Measurements from ENCODE around the gene ACTL6B. TPM values are rescaled to one million over a fixed set of nuclear protein-coding genes. Genes with fewer than 3 reads are reported as not detected.

ACTL6B gene
- polyA plus RNA-seq, 1 of the 3 experiments (the other 2 are of a cell fraction) = 0.67 TPM

- Histone ChIP-seq H3K4me1 (ENCODE audit: control insufficient read depth in 1 of 2, insufficient read depth in 2 of 2, low read depth in 1 of 2, low read length in 1 of 2) (peaks cover 0 to 35% of the 10 kb centered on the region in 2 experiments; a peak in 1 of 4 replicates), H3K9me2 (no peaks in the 10 kb centered on the region), H3K27me3 (ENCODE audit: insufficient read depth) (no peaks in the 10 kb centered on the region), H2AFZ (ENCODE audit: low read depth) (no peak overlapping the region), H3K4me2 (no peak overlapping the region), H3K79me2 (ENCODE audit: insufficient read depth) (peaks cover 28% of the 10 kb centered on the region), H3F3A (replicated peaks; ENCODE audit: insufficient read depth) (peaks cover 61% of the 10 kb centered on the region), H3K9me3 (no peaks in the 10 kb centered on the region), H3K36me3 (replicated peaks in 1 of 2; ENCODE audit: control insufficient read depth in 1 of 2, insufficient read depth in 2 of 2, low read length in 1 of 2) (peaks cover 37 to 91% of the 10 kb centered on the region in 2 experiments), H3K27ac (ENCODE audit: low read depth in 2 of 2, low read length in 1 of 2) (peak overlapping the region; percentile 2 to 9; a peak in 1 of 4 replicates), H3K9ac (no peak overlapping the region), H3K4me3 (ENCODE audit: low read depth in 2 of 2, low read length in 1 of 2) (no peak overlapping the region), H4K20me1 (ENCODE audit: insufficient read depth) (peaks cover 56% of the 10 kb centered on the region)
- CTCF ChIA-PET = interaction anchor here (0.8 to 10.5 kb wide), 11 partner anchors 12 to 198 kb away, joined by 3 to 227 read pairs (median 5); partner anchors contain the start of genes ACTL6B, FBXO24, GIGYF1 and LRCH4
- DNase-seq = peak; percentile 50
- no peak for TF ChIP-seq MEF2A (IDR thresholded peaks at IDR 0.05; ENCODE audit: borderline replicate concordance, low read depth)
- TF ChIP-seq SIN3A (IDR thresholded peaks at IDR 0.05; ENCODE audit: borderline replicate concordance, low read depth, low read length) = no peak
- TF ChIP-seq EP300 (IDR thresholded peaks at IDR 0.05; ENCODE audit: borderline replicate concordance in 1 of 2, low read depth in 1 of 2, low read length in 1 of 2) = no peak
- no peak for TF ChIP-seq NRF1 (IDR thresholded peaks at IDR 0.05; ENCODE audit: low read depth, low read length)
- no peak for TF ChIP-seq GATA2 (CRISPR knock-in tag; IDR thresholded peaks at IDR 0.05)
- TF ChIP-seq, protein P1, sequence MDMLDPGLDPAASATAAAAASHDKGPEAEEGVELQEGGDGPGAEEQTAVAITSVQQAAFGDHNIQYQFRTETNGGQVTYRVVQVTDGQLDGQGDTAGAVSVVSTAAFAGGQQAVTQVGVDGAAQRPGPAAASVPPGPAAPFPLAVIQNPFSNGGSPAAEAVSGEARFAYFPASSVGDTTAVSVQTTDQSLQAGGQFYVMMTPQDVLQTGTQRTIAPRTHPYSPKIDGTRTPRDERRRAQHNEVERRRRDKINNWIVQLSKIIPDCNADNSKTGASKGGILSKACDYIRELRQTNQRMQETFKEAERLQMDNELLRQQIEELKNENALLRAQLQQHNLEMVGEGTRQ (IDR thresholded peaks at IDR 0.05; ENCODE audit: borderline replicate concordance, low read depth, low read length) = no peak
- TF ChIP-seq, protein P2, sequence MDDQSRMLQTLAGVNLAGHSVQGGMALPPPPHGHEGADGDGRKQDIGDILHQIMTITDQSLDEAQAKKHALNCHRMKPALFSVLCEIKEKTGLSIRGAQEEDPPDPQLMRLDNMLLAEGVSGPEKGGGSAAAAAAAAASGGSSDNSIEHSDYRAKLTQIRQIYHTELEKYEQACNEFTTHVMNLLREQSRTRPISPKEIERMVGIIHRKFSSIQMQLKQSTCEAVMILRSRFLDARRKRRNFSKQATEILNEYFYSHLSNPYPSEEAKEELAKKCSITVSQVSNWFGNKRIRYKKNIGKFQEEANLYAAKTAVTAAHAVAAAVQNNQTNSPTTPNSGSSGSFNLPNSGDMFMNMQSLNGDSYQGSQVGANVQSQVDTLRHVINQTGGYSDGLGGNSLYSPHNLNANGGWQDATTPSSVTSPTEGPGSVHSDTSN (IDR thresholded peaks at IDR 0.05) = peak; percentile 4; the same call in 1 of the 2 replicates
- TF ChIP-seq EZH2phosphoT487 (IDR thresholded peaks at IDR 0.05; ENCODE audit: borderline replicate concordance, low read depth) = no peak
- no peak for TF ChIP-seq SMC3 (IDR thresholded peaks at IDR 0.05; ENCODE audit: low read depth, low read length)
- TF ChIP-seq POLR2AphosphoS5 (IDR thresholded peaks at IDR 0.05; ENCODE audit: low read depth, low read length) = peak; percentile 38; the same call in 1 of the 2 replicates
- no peak for TF ChIP-seq FOXJ3 (CRISPR knock-in tag; IDR thresholded peaks at IDR 0.05)
- TF ChIP-seq YY1 (IDR thresholded peaks at IDR 0.05; ENCODE audit: low read depth) = no peak
- no peak for TF ChIP-seq IRF3 (IDR thresholded peaks at IDR 0.05; ENCODE audit: low read depth, low read length)
- TF ChIP-seq, protein P3, sequence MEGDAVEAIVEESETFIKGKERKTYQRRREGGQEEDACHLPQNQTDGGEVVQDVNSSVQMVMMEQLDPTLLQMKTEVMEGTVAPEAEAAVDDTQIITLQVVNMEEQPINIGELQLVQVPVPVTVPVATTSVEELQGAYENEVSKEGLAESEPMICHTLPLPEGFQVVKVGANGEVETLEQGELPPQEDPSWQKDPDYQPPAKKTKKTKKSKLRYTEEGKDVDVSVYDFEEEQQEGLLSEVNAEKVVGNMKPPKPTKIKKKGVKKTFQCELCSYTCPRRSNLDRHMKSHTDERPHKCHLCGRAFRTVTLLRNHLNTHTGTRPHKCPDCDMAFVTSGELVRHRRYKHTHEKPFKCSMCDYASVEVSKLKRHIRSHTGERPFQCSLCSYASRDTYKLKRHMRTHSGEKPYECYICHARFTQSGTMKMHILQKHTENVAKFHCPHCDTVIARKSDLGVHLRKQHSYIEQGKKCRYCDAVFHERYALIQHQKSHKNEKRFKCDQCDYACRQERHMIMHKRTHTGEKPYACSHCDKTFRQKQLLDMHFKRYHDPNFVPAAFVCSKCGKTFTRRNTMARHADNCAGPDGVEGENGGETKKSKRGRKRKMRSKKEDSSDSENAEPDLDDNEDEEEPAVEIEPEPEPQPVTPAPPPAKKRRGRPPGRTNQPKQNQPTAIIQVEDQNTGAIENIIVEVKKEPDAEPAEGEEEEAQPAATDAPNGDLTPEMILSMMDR (IDR thresholded peaks at IDR 0.05) = no peak
- no peak for TF ChIP-seq NFIC (IDR thresholded peaks at IDR 0.05; ENCODE audit: borderline replicate concordance)
- 97% methylated on average over 9 of the region's 18 CpGs for WGBS (ENCODE audit: low lambda C conversion rate)
- POLR2A ChIA-PET = interaction anchor here (0.5 to 3.5 kb wide), 8 partner anchors 10 to 192 kb away, joined by 3 to 14 read pairs (median 4); partner anchors contain the start of genes ACTL6B, GIGYF1 and MOSPD3
Observed at GRCh38 chr7:100680576-100681271, 24.5 kb upstream of the ACTL6B start.
